Measurements from ENCODE around the gene PDZD7.

Gene PDZD7

DNA sequence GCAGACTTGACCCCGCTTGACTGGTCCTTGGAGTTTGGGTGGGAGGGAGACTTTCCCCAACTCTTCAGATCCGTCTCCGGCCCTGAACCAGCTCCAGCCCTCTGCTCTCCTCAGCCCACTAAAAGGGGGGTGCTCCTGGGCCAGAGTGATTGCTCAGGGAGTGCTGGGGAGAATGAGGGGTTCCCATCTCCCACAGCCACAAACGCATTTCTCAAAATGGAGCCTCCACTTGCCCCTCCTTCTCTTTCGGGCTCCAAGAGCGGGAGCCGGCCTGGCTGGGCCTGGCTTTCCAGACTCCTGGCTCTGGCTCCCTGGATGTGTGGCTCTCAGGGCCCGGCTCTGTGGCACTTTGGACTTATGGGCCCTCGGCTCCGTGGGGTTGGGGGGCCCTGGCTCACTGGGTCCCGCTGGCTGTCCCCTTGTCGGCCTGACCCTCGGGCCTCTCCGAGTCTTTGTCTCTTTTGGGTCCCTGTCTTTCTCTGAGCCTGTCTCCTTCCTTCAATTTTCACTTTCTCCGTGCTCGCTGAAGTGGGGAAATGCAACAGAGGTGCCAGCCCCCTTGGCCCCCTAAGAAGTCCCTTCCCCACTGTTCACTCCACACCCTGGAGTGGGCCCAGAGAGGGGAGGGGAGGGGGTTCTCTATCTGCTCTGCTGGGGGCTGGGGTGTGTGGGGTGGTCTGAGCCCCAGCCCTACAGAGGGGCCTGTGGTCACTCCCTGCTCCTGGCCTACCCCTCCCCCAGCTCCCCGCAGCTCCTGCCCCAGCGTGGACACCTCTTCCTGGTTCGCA is 30.6 kb downstream of the PDZD7 start:
- no peak for DNase-seq

- DNase-seq, result no peak
These were observed 31.2 kb downstream of the PDZD7 start, which contains the start of gene LZTS2 for GRCh38 chr10:100999742-101000126. Gene LZTS2, plus strand, starts transcription at chr10:100999808. Its CDS starts 2,731 bp downstream, at chr10:101002539.

- peak; percentile 80 for DNase-seq
These were observed 31.8 kb downstream of the PDZD7 start for GRCh38 chr10:100998991-100999741.

- DNase-seq, result peak; percentile 64
These were observed 32.5 kb downstream of the PDZD7 start for GRCh38 chr10:100998183-100998990.

DNA sequence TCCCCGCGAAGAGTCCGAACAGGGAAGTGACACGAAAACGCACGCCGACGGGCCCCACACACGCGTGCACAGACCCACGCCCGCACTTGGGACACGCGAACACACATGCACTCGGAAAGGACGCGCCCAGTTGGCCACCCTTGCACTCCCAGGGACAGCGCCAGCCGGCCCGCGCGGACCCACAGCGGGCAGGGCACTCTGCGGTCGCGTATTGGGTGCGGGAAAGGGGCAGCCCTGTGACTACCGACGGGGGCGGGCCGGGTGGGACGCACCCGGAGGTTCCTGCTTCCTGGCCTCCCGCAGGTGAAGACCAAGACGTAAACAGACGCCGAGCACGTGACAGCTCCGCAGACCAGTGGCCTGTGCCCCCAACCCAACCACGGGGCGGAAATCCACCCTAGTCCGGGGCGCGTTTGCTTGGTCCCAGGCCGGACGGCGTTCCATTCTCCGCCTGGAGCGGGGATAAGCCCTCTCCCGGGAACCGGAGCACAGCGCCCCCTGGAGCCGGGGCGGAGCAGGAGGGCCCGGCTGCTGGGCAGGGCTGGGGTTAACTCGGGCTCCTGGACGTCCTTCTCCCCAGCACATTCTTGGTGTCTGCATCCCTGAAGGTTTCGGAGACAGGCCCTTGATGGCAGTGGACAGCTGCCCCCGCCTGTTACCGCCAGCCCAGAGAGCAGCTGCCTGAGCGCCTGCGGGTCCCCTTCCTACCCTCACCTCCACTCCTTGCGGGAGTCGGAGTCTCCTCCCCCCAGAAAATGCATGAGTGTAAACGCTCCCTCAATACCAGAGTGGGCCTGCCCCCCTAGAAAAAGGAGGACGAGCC is 33.4 kb downstream of the PDZD7 start:
- DNase-seq, result peak; percentile 74

GRCh38 chr10:100996678-100997359 is 34.1 kb downstream of the PDZD7 start:
- peak; percentile 29 for DNase-seq

DNA sequence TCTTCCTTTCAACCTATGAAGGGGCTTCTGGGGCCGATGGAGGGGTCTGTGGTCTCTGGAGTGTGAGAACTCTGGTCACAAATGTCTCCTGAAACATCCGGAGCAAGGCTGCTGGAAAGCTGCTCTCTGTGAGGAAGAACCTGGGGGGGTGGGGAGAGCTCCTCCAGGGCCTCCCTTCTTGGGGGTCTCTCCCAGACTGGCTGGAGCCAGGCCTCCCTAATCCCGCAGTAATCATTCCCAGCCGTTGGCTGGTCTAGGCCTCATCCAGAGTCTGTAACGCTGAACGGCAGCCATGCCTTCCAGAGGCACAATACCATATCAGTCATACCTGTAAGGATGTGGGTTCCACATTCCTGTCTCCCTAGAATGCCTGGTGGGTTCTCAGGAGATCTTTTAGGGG is 35.7 kb downstream of the PDZD7 start:
- DNase-seq, result no peak

DNA sequence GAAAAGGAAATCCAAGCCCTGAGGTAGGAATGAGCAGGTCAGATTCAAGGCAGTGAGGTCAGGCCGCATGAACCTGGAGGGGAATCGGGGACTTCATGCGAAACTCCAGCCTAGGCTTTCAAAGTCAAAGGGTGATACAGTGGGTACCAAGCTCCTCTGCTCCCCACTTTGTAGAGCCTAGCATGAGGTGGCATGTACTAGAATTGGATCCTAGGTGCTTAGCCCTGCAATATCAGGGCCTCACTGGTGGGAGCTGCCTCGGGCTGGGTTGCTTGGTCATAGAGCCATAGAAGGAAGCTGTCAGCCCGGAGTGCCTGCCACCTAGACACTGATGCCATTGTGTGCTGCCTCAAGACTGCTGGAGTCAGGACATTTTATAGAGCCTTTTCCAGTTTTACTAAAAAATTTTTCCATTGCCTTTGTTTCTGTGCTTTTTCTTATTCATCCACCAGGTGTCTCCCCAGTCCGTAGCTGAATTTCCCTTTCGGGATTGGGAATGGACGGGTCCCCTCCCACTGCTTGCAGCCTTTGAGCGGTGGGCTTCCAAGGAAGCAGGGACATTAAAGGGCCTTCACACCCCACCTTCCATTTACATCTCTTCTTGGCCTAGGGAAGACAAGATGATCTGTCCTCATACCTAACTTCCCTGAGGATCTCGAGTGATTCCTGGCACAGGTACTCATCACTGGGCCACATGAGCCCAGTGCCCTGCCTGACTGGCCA is 36.8 kb downstream of the PDZD7 start:
- no peak for DNase-seq

GRCh38 chr10:100989088-100989487 is 41.8 kb downstream of the PDZD7 start:
- DNase-seq, result no peak

GRCh38 chr10:100988166-100988565 is 42.8 kb downstream of the PDZD7 start:
- DNase-seq, result no peak

DNA sequence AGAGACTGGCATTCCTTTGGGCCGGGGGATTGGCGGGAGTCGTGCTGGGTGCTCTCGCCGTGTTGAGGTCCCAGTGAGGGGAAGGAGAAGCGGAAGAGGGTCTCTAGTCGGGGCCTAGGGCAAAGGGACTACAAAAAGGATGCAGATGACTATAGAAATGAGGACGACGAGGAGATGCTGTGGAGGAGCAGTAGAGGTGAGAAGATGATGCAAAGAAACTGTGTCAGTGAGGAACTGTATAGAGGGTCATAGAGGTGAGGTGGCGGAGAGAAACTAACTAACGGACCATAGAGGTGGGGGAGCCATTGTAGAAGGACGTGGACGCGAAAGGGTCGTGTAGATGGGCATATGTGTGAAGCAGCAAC is 43.3 kb downstream of the PDZD7 start:
- DNase-seq, result no peak

- DNase-seq, result peak; percentile 84
These were observed 43.8 kb downstream of the PDZD7 start, which contains the start of the genes MRPL43 and TWNK for GRCh38 chr10:100986952-100987684. Gene MRPL43, minus strand, starts transcription at chr10:100987497. Its CDS starts 54 bp downstream, at chr10:100987443. Gene TWNK, plus strand, starts transcription at chr10:100987543. Its CDS starts 668 bp downstream, at chr10:100988211.

- no peak for DNase-seq
These were observed 44.3 kb downstream of the PDZD7 start for GRCh38 chr10:100986623-100986951.

GRCh38 chr10:100985336-100985735 is 45.6 kb downstream of the PDZD7 start:
- no peak for DNase-seq

GRCh38 chr10:100984672-100985177 is 46.2 kb downstream of the PDZD7 start:
- DNase-seq, result no peak

DNA sequence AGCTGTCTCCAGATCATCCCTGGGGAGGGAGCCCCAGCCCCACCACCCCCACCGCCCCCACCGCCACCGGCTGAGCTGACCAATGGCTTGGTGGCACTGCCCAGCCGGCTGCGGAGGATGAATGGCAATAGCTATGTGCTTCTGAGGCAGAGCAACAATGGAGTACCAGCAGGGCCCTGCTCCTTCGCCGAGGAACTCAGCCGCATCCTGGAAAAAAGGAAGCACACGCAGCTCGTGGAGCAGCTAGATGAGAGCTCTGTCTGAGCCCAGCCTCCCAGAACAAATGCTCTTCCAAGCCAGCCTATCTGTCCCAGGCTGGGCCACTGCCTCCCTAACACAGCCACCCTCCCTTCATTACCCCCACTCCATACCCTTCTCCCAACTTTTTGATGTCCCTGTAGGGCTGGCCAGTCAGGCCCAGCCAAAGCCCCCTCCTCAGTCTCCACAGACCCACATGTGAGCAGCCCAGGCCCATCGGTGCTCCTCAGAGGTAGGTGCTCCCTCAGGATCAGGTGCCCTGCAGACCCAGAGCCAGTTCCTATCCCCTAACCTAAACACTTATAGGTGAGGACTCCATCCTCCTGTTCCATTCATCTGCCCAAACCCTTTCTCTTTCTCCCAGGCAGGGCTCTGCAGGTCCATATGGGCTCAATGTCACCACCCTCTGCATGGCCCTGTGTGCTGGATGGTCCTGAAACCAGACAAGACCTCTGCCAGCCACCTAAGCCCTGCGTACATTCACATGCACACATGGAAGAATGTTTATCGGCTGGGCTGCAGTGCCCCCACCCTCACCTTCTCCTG is 46.9 kb downstream of the PDZD7 start:
- DNase-seq, result no peak

GRCh38 chr10:100982916-100983830 is 47.8 kb downstream of the PDZD7 start:
- no peak for DNase-seq

DNA sequence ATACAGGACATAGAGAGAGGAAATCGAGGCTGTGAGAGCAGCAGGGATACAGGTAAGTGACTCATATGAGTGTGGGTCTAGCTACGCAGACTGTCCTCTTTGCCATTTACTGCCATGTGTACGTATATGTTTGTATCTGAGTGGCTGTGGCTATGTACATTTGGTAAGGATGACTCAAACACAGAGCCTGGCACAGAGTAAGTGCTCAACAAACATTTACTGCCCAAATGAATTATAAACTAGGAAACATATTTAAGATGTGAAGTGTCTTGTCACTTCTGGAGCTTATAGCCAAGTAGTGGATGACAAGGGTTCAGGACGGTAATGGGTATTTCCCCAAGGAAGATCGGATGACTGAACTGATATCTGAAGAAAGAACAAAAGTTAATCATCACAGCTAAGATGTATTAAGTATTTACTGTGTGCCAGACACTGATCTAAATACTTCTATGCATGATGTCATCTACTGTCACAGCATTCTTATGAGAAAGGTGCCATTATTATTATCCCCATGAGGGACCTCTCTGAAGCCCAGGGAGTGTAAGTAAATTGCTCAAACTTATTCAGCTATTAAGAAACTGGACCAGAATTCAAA is 49.7 kb downstream of the PDZD7 start:
- no peak for DNase-seq

All from CD4-positive, alpha-beta T cell treated with Interleukin-21 for 1 hour (primary cell).